ENCODE results near the gene FMNL2.

GRCh38 chr2:152585830-152586484, 251.0 kb downstream of the FMNL2 start:
- TF ChIP-seq, protein P1, sequence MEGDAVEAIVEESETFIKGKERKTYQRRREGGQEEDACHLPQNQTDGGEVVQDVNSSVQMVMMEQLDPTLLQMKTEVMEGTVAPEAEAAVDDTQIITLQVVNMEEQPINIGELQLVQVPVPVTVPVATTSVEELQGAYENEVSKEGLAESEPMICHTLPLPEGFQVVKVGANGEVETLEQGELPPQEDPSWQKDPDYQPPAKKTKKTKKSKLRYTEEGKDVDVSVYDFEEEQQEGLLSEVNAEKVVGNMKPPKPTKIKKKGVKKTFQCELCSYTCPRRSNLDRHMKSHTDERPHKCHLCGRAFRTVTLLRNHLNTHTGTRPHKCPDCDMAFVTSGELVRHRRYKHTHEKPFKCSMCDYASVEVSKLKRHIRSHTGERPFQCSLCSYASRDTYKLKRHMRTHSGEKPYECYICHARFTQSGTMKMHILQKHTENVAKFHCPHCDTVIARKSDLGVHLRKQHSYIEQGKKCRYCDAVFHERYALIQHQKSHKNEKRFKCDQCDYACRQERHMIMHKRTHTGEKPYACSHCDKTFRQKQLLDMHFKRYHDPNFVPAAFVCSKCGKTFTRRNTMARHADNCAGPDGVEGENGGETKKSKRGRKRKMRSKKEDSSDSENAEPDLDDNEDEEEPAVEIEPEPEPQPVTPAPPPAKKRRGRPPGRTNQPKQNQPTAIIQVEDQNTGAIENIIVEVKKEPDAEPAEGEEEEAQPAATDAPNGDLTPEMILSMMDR (IDR thresholded peaks at IDR 0.05; ENCODE audit: low read depth, low read length, missing input control): no peak
- no peak for TF ChIP-seq TAF1 (conservative IDR thresholded peaks at IDR 0.05)
- no peak for TF ChIP-seq RXRA (IDR thresholded peaks at IDR 0.05)
- no peak for TF ChIP-seq RAD21 (IDR thresholded peaks at IDR 0.05)
- no peak for TF ChIP-seq HNF4A (conservative IDR thresholded peaks at IDR 0.05)
